IMR-90 (cell line): ENCODE measurements around the gene CENPU. TPM values are rescaled to one million over a fixed set of nuclear protein-coding genes. Genes with fewer than 3 reads are reported as not detected.

Experiments used
- ATAC-seq: fragments of 200-7000 bp; cut with Tn5 transposase; 2 replicates; pipeline ENCODE4 v1.9.1; 2020; ENCODE audit warnings: low read depth, mild to moderate bottlenecking, moderate library complexity
- BruUV-seq: library from RNA; stranded (reverse); fragments of 400-500 nt; replicated peaks from 2 replicates; lab custom pipeline; 2021; lab: Mats Ljungman, UMichigan
- CTCF ChIA-PET: fragments of 300-600 bp; formaldehyde crosslinking; extraction: SDS; loops from one replicate; lab custom pipeline; 2021; ENCODE audit warnings: antibody characterized with exemption; lab: Yijun Ruan, JAX
- POLR2A ChIA-PET: fragments of 300-600 bp; sonication (Branson Sonifier 250); formaldehyde crosslinking; loops from one replicate; lab custom pipeline; 2022; ENCODE audit warnings: antibody characterized with exemption; ENCODE audit not compliant: unreplicated experiment; lab: Charles Lee
- DNase-seq: peaks from one replicate; pipeline ENCODE4 v3.0.0; 2013
- H2AFZ ChIP-seq: replicated peaks from 2 replicates; pipeline ENCODE3; 2013; ENCODE audit warnings: low read length, mild to moderate bottlenecking; ENCODE audit not compliant: poor library complexity
- H2AK5ac ChIP-seq: 2 replicates; pipeline ENCODE4 v1.6.1; 2013; ENCODE audit warnings: low read depth, low read length, inconsistent platforms
- H2AK9ac ChIP-seq: replicated peaks from 2 replicates; pipeline ENCODE3; 2013; ENCODE audit warnings: mild to moderate bottlenecking, low read depth, low read length, moderate library complexity; ENCODE audit not compliant: poor library complexity
- H2BK120ac ChIP-seq: 2 replicates; pipeline ENCODE4 v1.6.1; 2013; ENCODE audit warnings: low read depth, low read length, inconsistent platforms
- H2BK15ac ChIP-seq: 3 replicates; pipeline ENCODE4 v1.6.1; 2013; ENCODE audit warnings: low read depth, low read length, inconsistent platforms
- H2BK20ac ChIP-seq: 2 replicates; pipeline ENCODE4 v1.6.1; 2013; ENCODE audit warnings: low read depth, mild to moderate bottlenecking, inconsistent platforms, low read length, moderate library complexity
- H2BK5ac ChIP-seq: 2 replicates; pipeline ENCODE4 v1.6.1; 2013; ENCODE audit warnings: mild to moderate bottlenecking, low read depth, low read length, inconsistent platforms; ENCODE audit not compliant: poor library complexity, severe bottlenecking
- H3K14ac ChIP-seq: replicated peaks from 2 replicates; pipeline ENCODE4 v1.6.1; 2013; ENCODE audit warnings: low read depth, low read length, inconsistent platforms
- H3K18ac ChIP-seq: 2 replicates; pipeline ENCODE4 v1.6.1; 2013; ENCODE audit warnings: low read depth, low read length, control low read depth
- H3K23ac ChIP-seq: 2 replicates; pipeline ENCODE4 v1.6.1; 2013; ENCODE audit warnings: low read depth, low read length, inconsistent platforms
- H3K27ac ChIP-seq: 2 replicates; pipeline ENCODE4 v1.5.1; 2013; ENCODE audit warnings: mild to moderate bottlenecking, control low read depth, low read length; ENCODE audit not compliant: insufficient read depth
- H3K27me3 ChIP-seq: 2 replicates; pipeline ENCODE4 v1.6.1; 2013; ENCODE audit warnings: low read length; ENCODE audit not compliant: control insufficient read depth, insufficient read depth
- H3K36me3 ChIP-seq: 2 replicates; pipeline ENCODE4 v1.6.1; 2013; ENCODE audit warnings: low read length, mixed read lengths; ENCODE audit not compliant: control insufficient read depth, insufficient read depth
- H3K4ac ChIP-seq: 2 replicates; pipeline ENCODE4 v1.6.1; 2013; ENCODE audit warnings: low read depth, low read length, inconsistent platforms
- H3K4me1 ChIP-seq: 2 replicates; pipeline ENCODE4 v1.6.1; 2013; ENCODE audit warnings: low read length, mixed read lengths; ENCODE audit not compliant: control insufficient read depth, insufficient read depth
- H3K4me2 ChIP-seq: 2 replicates; pipeline ENCODE4 v1.6.1; 2013; ENCODE audit warnings: low read depth, mild to moderate bottlenecking, control low read depth, low read length, moderate library complexity
- H3K4me3 ChIP-seq: 2 replicates; pipeline ENCODE4 v1.5.1; 2013; ENCODE audit warnings: low read depth, mild to moderate bottlenecking, control low read depth, low read length, moderate library complexity; ENCODE audit not compliant: insufficient read depth
- H3K56ac ChIP-seq: 2 replicates; pipeline ENCODE4 v1.6.1; 2013; ENCODE audit warnings: low read length, inconsistent platforms; ENCODE audit not compliant: insufficient read depth; ENCODE audit errors: extremely low read depth
- H3K79me1 ChIP-seq, 2 experiments: 2 replicates each; pipeline ENCODE4 v1.6.1; 2013; ENCODE audit warnings: low read length in 2 of 2, inconsistent platforms in 1 of 2, low read depth in 1 of 2
- H3K9ac ChIP-seq: 2 replicates; pipeline ENCODE4 v1.6.1; 2013; ENCODE audit warnings: low read depth, low read length, control low read depth
- H3K9me1 ChIP-seq: 2 replicates; pipeline ENCODE4 v1.6.1; 2013; ENCODE audit warnings: low read length, inconsistent platforms; ENCODE audit not compliant: insufficient read depth
- H3K9me3 ChIP-seq: 2 replicates; pipeline ENCODE4 v1.6.1; 2013; ENCODE audit warnings: low read length; ENCODE audit not compliant: control insufficient read depth, insufficient read depth
- H4K20me1 ChIP-seq: 2 replicates; pipeline ENCODE4 v1.6.1; 2013; ENCODE audit warnings: low read length, inconsistent platforms; ENCODE audit not compliant: insufficient read depth
- H4K5ac ChIP-seq: 2 replicates; pipeline ENCODE4 v1.6.1; 2013; ENCODE audit warnings: mild to moderate bottlenecking, low read depth, low read length, control low read depth
- H4K8ac ChIP-seq, 2 experiments: 2 replicates each; pipeline ENCODE4 v1.6.1; 2013; ENCODE audit warnings: low read depth in 2 of 2, low read length in 2 of 2, control low read depth in 1 of 2, inconsistent platforms in 1 of 2
- H4K91ac ChIP-seq: 2 replicates; pipeline ENCODE4 v1.6.1; 2013; ENCODE audit warnings: low read depth, low read length, inconsistent platforms; ENCODE audit not compliant: insufficient read depth
- BHLHE40 ChIP-seq: fragments of 150-350 bp; IDR thresholded peaks from 2 replicates; pipeline ENCODE4 v1.6.1; 2016; ENCODE audit warnings: mild to moderate bottlenecking, low read depth, low read length
- CTCF ChIP-seq: conservative IDR thresholded peaks from 2 replicates; pipeline ENCODE4 v1.5.1; 2012; ENCODE audit warnings: mild to moderate bottlenecking, low read depth, low read length, improper control_type of control experiment
- FOS ChIP-seq: fragments of 150-350 bp; IDR thresholded peaks from 2 replicates; pipeline ENCODE4 v1.6.1; 2016; ENCODE audit warnings: low read depth, low read length
- MXI1 ChIP-seq: IDR thresholded peaks from 2 replicates; pipeline ENCODE4 v1.6.1; 2012; ENCODE audit warnings: low read depth, mild to moderate bottlenecking, low read length, moderate library complexity, borderline replicate concordance
- NFE2L2 ChIP-seq: fragments of 150-350 bp; IDR thresholded peaks from 2 replicates; pipeline ENCODE4 v1.6.1; 2016; ENCODE audit warnings: low read depth, mild to moderate bottlenecking, low read length
- RAD21 ChIP-seq: IDR thresholded peaks from 2 replicates; pipeline ENCODE4 v1.6.1; 2012; ENCODE audit warnings: low read length, improper control_type of control experiment
- RCOR1 ChIP-seq: IDR thresholded peaks from 2 replicates; pipeline ENCODE4 v1.6.1; 2012; ENCODE audit warnings: mild to moderate bottlenecking, low read length, improper control_type of control experiment; ENCODE audit not compliant: insufficient replicate concordance
- RFX5 ChIP-seq: IDR thresholded peaks from 2 replicates; pipeline ENCODE4 v1.8.0; 2012; ENCODE audit warnings: low read depth, mild to moderate bottlenecking, low read length, moderate library complexity
- SMC3 ChIP-seq: fragments of 150-350 bp; IDR thresholded peaks from 2 replicates; pipeline ENCODE4 v1.6.1; 2016; ENCODE audit warnings: low read depth, mild to moderate bottlenecking, antibody characterized with exemption, low read length, moderate library complexity
- WGBS, 2 experiments: methylation state at CpG; one replicate each; pipeline versions ENCODE4 v1.1.5 to v1.1.7; 2013; ENCODE audit warnings: missing lambda C conversion rate in 2 of 2; ENCODE audit not compliant: insufficient read length in 1 of 2; ENCODE audit errors: extremely low coverage in 2 of 2; 5-methylcytosine and 5-hydroxymethylcytosine counted together
- dilution Hi-C: fragments of 300-500 bp; cut with HindIII; formaldehyde crosslinking; loops from one replicate; pipeline ENCODE4 v1.14.3; 2018; ENCODE audit warnings: low sequenced_read_pairs; ENCODE audit not compliant: unreplicated experiment
- in situ Hi-C: fragments of 300-500 bp; cut with MboI; formaldehyde crosslinking; loops from 3 replicates; pipeline ENCODE4 v1.14.3; 2019; ENCODE audit warnings: low sequenced_read_pairs, inconsistent platforms, mixed read lengths
- intact Hi-C: fragments of 100-400 bp; cut with micrococcal nuclease; formaldehyde crosslinking; loops from 2 replicates; pipeline ENCODE4 v1.10.0; 2022
- polyA plus RNA-seq, 3 experiments: library from polyadenylated mRNA; depleted of rRNA; stranded (reverse); fragments of >200 nt; gene quantifications; 2 replicates each; pipeline ENCODE4 v1.2.3, GENCODE V29; 2012; ENCODE audit warnings: low replicate concordance in 1 of 3
- total RNA-seq: library from RNA; depleted of rRNA; stranded (reverse); fragments of >200 nt; gene quantifications from 2 replicates; pipeline ENCODE4 v1.2.3, GENCODE V29; 2012

CENPU gene
- total and polyA plus RNA-seq, 2 of the 4 experiments (the other 2 are of a cell fraction): 13.6 to 14.6 TPM

GRCh38 chr4:184648054-184648312, 85.9 kb downstream of the CENPU start:
- peak overlapping the region; percentile 75 for H2BK5ac ChIP-seq
- peak overlapping the region; percentile 92 for H2AFZ ChIP-seq
- no peak overlapping the region for H2BK120ac ChIP-seq
- DNase-seq (no peak), ATAC-seq (no peak)
- peak overlapping the region; percentile 84 for H3K27ac ChIP-seq
- peaks cover 30 to 39% of the 10 kb centered on the region in 2 experiments for H3K79me1 ChIP-seq
- H3K4me1 ChIP-seq: peaks cover 6% of the 10 kb centered on the region
- peak overlapping the region; percentile 80 for H3K4me3 ChIP-seq
- intact Hi-C loops (loop anchor here (2.0 to 10.0 kb wide), 4 partner anchors 99 to 385 kb away; partner anchors contain the start of gene IRF2), dilution Hi-C loops (no loop called here), in situ Hi-C loops (no loop called here)
- H3K9ac ChIP-seq: peak overlapping the region; percentile 75
- peaks cover 2% of the 10 kb centered on the region; the same call in 1 of the 2 replicates for H3K36me3 ChIP-seq
- CTCF ChIA-PET: interaction anchor here (0.9 kb wide), 1 partner anchor 384 kb away, joined by 4 read pairs; no protein-coding TSS in a partner anchor
- H3K14ac ChIP-seq: peak overlapping the region; percentile 2
- H4K91ac ChIP-seq: no peak overlapping the region
- POLR2A ChIA-PET: no interaction called here
- no peak overlapping the region for H4K5ac ChIP-seq
- no TSS peak for BruUV-seq
- H2BK15ac ChIP-seq: no peak overlapping the region
- H2AK5ac ChIP-seq: no peak overlapping the region
- H3K9me1 ChIP-seq: peaks cover 3% of the 10 kb centered on the region; the same call in 1 of the 2 replicates
- H4K20me1 ChIP-seq: peaks cover 15% of the 10 kb centered on the region; the same call in 1 of the 2 replicates
- peak overlapping the region; percentile 56 for H2AK9ac ChIP-seq
- no peak overlapping the region for H2BK20ac ChIP-seq
- peak overlapping the region; percentile 99 for H3K4me2 ChIP-seq
- no peak overlapping the region for H3K56ac ChIP-seq
- H3K9me3 ChIP-seq: no peaks in the 10 kb centered on the region
- no peak overlapping the region for H4K8ac ChIP-seq
- no peak for TF ChIP-seq RAD21
- TF ChIP-seq BHLHE40: no peak
- TF ChIP-seq MXI1: no peak
- TF ChIP-seq RFX5: no peak
- TF ChIP-seq SMC3: no peak
- no peak for TF ChIP-seq NFE2L2
- no peak for TF ChIP-seq CTCF
- no peak for TF ChIP-seq RCOR1
- TF ChIP-seq FOS: no peak
- WGBS, 2 experiments: 0% methylated on average over 1 of the region's 6 CpGs; no CpG with 5 or more reads in 1 of the 2 experiments
- H3K23ac ChIP-seq: peak overlapping the region; percentile 2; the same call in 1 of the 2 replicates
- peak overlapping the region; percentile 0; the same call in 1 of the 2 replicates for H3K4ac ChIP-seq
- no peak overlapping the region; the same call in 1 of the 2 replicates for H3K18ac ChIP-seq
- no peaks in the 10 kb centered on the region for H3K27me3 ChIP-seq
